SU-DHL-6 (cell line): ENCODE results near the gene SNX6.

Experiments
- H2AFZ ChIP-seq: fragments of 200-600 bp; sonication (generic); 2 replicates; pipeline ENCODE4 v1.6.1; 2014; ENCODE audit warnings: low read depth, mild to moderate bottlenecking, moderate library complexity, mixed read lengths, antibody characterized with exemption, low read length; ENCODE audit not compliant: severe bottlenecking
- H3F3A ChIP-seq: fragments of 200-600 bp; shearing (Covaris generic); 2 replicates; pipeline ENCODE4 v1.6.0; 2016; ENCODE audit warnings: antibody characterized with exemption, mild to moderate bottlenecking; ENCODE audit not compliant: insufficient read depth
- H3K27ac ChIP-seq: fragments of 200-600 bp; sonication (generic); 2 replicates; pipeline ENCODE4 v1.5.1; 2016; ENCODE audit warnings: low read depth, mild to moderate bottlenecking, low read length, moderate library complexity, mixed read lengths
- H3K27me3 ChIP-seq: fragments of 200-600 bp; sonication (generic), shearing (Covaris generic); 2 replicates; pipeline ENCODE4 v1.6.0; 2014; ENCODE audit warnings: mild to moderate bottlenecking, low read length
- H3K36me3 ChIP-seq: fragments of 200-600 bp; sonication (generic); 2 replicates; pipeline ENCODE4 v1.6.1; 2014; ENCODE audit warnings: mild to moderate bottlenecking, low read length, mixed read lengths
- H3K4me2 ChIP-seq: fragments of 300-600, 200-600 bp; shearing (Covaris generic), sonication (generic); 2 replicates; pipeline ENCODE4 v1.6.0; 2014; ENCODE audit warnings: low read length, low read depth, mild to moderate bottlenecking; ENCODE audit not compliant: poor library complexity, severe bottlenecking
- H3K4me3 ChIP-seq: fragments of 200-600 bp; sonication (generic); 2 replicates; pipeline ENCODE4 v1.5.1; 2014; ENCODE audit warnings: antibody characterized with exemption, low read length, mild to moderate bottlenecking, mixed read lengths; ENCODE audit not compliant: insufficient read depth, poor library complexity, severe bottlenecking
- H3K79me2 ChIP-seq: fragments of 200-600 bp; sonication (generic); 2 replicates; pipeline ENCODE4 v1.6.1; 2014; ENCODE audit warnings: mild to moderate bottlenecking, low read length, moderate library complexity; ENCODE audit not compliant: insufficient read depth
- H3K9ac ChIP-seq: fragments of 200-600 bp; sonication (generic); 2 replicates; pipeline ENCODE4 v1.7.0; 2014; ENCODE audit warnings: mild to moderate bottlenecking, low read length
- H3K9me2 ChIP-seq: fragments of 200-600 bp; sonication (generic); replicated peaks from 2 replicates; pipeline ENCODE4 v1.6.1; 2014; ENCODE audit warnings: low read length; ENCODE audit not compliant: insufficient read depth
- H3K9me3 ChIP-seq: fragments of 200-600 bp; sonication (generic); 2 replicates; pipeline ENCODE4 v1.6.1; 2014; ENCODE audit warnings: low read length, mixed read lengths; ENCODE audit not compliant: insufficient read depth
- H4K20me1 ChIP-seq: fragments of 200-600 bp; sonication (generic); 2 replicates; pipeline ENCODE4 v1.6.1; 2014; ENCODE audit warnings: low read depth, mild to moderate bottlenecking, antibody characterized with exemption, low read length, moderate library complexity, mixed read lengths
- CTCF ChIP-seq: fragments of 200-600 bp; sonication (generic); IDR thresholded peaks from one replicate; pipeline ENCODE4 v1.5.1; 2017; ENCODE audit warnings: antibody characterized with exemption, mild to moderate bottlenecking, low read length, moderate library complexity; ENCODE audit not compliant: insufficient read depth, poor library complexity, severe bottlenecking
- EZH2phosphoT487 ChIP-seq: fragments of 200-600 bp; sonication (generic), shearing (Covaris generic); conservative IDR thresholded peaks from 2 replicates; pipeline ENCODE4 v1.6.1; 2018; ENCODE audit warnings: mild to moderate bottlenecking, antibody characterized with exemption, low read length, moderate library complexity, mixed read lengths

SNX6 gene

GRCh38 chr14:34571771-34572170 is 58.2 kb downstream of the SNX6 start:
- H3K9me3 ChIP-seq: no peaks in the 10 kb centered on the region
- no peaks in the 10 kb centered on the region for H3K27me3 ChIP-seq
- H3K27ac ChIP-seq: no peak overlapping the region
- H3F3A ChIP-seq: peaks cover 6% of the 10 kb centered on the region; the same call in 1 of the 2 replicates
- H3K9me2 ChIP-seq: no peaks in the 10 kb centered on the region
- peaks cover 9% of the 10 kb centered on the region; the same call in 1 of the 2 replicates for H3K36me3 ChIP-seq
- H3K79me2 ChIP-seq: no peaks in the 10 kb centered on the region
- H4K20me1 ChIP-seq: no peaks in the 10 kb centered on the region
- no peak overlapping the region for H3K4me3 ChIP-seq
- no peak overlapping the region for H2AFZ ChIP-seq
- no peak overlapping the region for H3K9ac ChIP-seq
- TF ChIP-seq CTCF (no peak), EZH2phosphoT487 (no peak)
- H3K4me2 ChIP-seq: no peak overlapping the region

- Histone ChIP-seq H3F3A (peaks cover 6% of the 10 kb centered on the region; the same call in 1 of the 2 replicates), H3K4me2 (no peak overlapping the region), H2AFZ (no peak overlapping the region), H4K20me1 (no peaks in the 10 kb centered on the region), H3K36me3 (peaks cover 12% of the 10 kb centered on the region; the same call in 1 of the 2 replicates), H3K9me3 (no peaks in the 10 kb centered on the region), H3K27me3 (no peaks in the 10 kb centered on the region), H3K9me2 (no peaks in the 10 kb centered on the region), H3K79me2 (no peaks in the 10 kb centered on the region), H3K27ac (no peak overlapping the region), H3K4me3 (no peak overlapping the region), H3K9ac (no peak overlapping the region)
- TF ChIP-seq EZH2phosphoT487 (no peak), CTCF (no peak)
These were observed 60.2 kb downstream of the SNX6 start for GRCh38 chr14:34569750-34570149.

GRCh38 chr14:34568803-34569202 is 61.1 kb downstream of the SNX6 start:
- no peak overlapping the region for H2AFZ ChIP-seq
- no peaks in the 10 kb centered on the region for H3K9me3 ChIP-seq
- H3K4me3 ChIP-seq: no peak overlapping the region
- H3K9me2 ChIP-seq: no peaks in the 10 kb centered on the region
- no peaks in the 10 kb centered on the region for H4K20me1 ChIP-seq
- no peak overlapping the region for H3K27ac ChIP-seq
- H3K9ac ChIP-seq: no peak overlapping the region
- H3K4me2 ChIP-seq: no peak overlapping the region
- H3K36me3 ChIP-seq: peaks cover 12% of the 10 kb centered on the region; the same call in 1 of the 2 replicates
- no peaks in the 10 kb centered on the region for H3K27me3 ChIP-seq
- no peaks in the 10 kb centered on the region for H3K79me2 ChIP-seq
- TF ChIP-seq CTCF (no peak), EZH2phosphoT487 (no peak)
- H3F3A ChIP-seq: peaks cover 6% of the 10 kb centered on the region; the same call in 1 of the 2 replicates
